SK-N-SH (cell line): Measurements from ENCODE around the gene TMTC2. TPM values are rescaled to one million over a fixed set of nuclear protein-coding genes. Genes with fewer than 3 reads are reported as not detected.

ENCODE experiments used
- CTCF ChIA-PET: fragments of 300-600, 350-600 bp; formaldehyde crosslinking; extraction: SDS; loops from one replicate; lab custom pipeline; 2021; lab: Yijun Ruan, JAX
- POLR2A ChIA-PET: fragments of 350-600 bp; sonication (Branson Sonifier 250); formaldehyde crosslinking; extraction: SDS; loops from one replicate; lab custom pipeline; 2020; ENCODE audit warnings: antibody characterized with exemption, inconsistent platforms; lab: Yijun Ruan, JAX
- DNase-seq: peaks from one replicate; pipeline ENCODE4 v3.0.0; 2012
- H2AFZ ChIP-seq: fragments of 200-600 bp; sonication (generic); 2 replicates; pipeline ENCODE4 v1.8.1; 2016; ENCODE audit warnings: antibody characterized with exemption, mild to moderate bottlenecking, low read depth
- H3F3A ChIP-seq: fragments of 200-600 bp; sonication (generic); replicated peaks from 2 replicates; pipeline ENCODE3; 2016; ENCODE audit warnings: antibody characterized with exemption, mild to moderate bottlenecking; ENCODE audit not compliant: insufficient read depth
- H3K27ac ChIP-seq, 2 experiments: fragments of 200-500 bp in 1 of 2; fragments of 200-600 bp in 1 of 2; sonication (Bioruptor generic) in 1 of 2; sonication (generic), shearing (Covaris generic) in 1 of 2; 2 replicates each; pipeline versions ENCODE4 v1.5.1 to v1.6.1; 2014 to 2016; ENCODE audit warnings: low read depth in 2 of 2, inconsistent platforms in 1 of 2, low read length in 1 of 2, mild to moderate bottlenecking in 1 of 2, mixed read lengths in 1 of 2
- H3K27me3 ChIP-seq: fragments of 200-600 bp; sonication (generic), shearing (Covaris generic); 2 replicates; pipeline ENCODE4 v1.6.1; 2016; ENCODE audit warnings: mixed run types; ENCODE audit not compliant: insufficient read depth
- H3K36me3 ChIP-seq, 2 experiments: fragments of 200-500 bp in 1 of 2; fragments of 200-600 bp in 1 of 2; sonication (Bioruptor generic) in 1 of 2; sonication (generic) in 1 of 2; replicated peaks in 1 of 2; 2 replicates each; pipeline versions ENCODE3 to v1.5.1; 2014 to 2016; ENCODE audit warnings: low read length in 1 of 2, mild to moderate bottlenecking in 1 of 2; ENCODE audit not compliant: insufficient read depth in 2 of 2, control insufficient read depth in 1 of 2
- H3K4me1 ChIP-seq, 2 experiments: fragments of 200-500 bp in 1 of 2; fragments of 200-600 bp in 1 of 2; sonication (Bioruptor generic) in 1 of 2; sonication (generic), shearing (Covaris generic) in 1 of 2; 2 replicates each; pipeline versions ENCODE4 v1.5.1 to v1.6.1; 2014 to 2016; ENCODE audit warnings: low read depth in 1 of 2, low read length in 1 of 2, mixed run types in 1 of 2; ENCODE audit not compliant: insufficient read depth in 2 of 2, control insufficient read depth in 1 of 2
- H3K4me2 ChIP-seq: fragments of 200-600 bp; sonication (generic), shearing (Covaris generic); 2 replicates; pipeline ENCODE4 v1.6.1; 2017; ENCODE audit warnings: mixed run types
- H3K4me3 ChIP-seq, 2 experiments: fragments of 200-500 bp in 1 of 2; fragments of 200-600 bp in 1 of 2; sonication (Bioruptor generic) in 1 of 2; sonication (generic), shearing (Covaris generic) in 1 of 2; 2 replicates each; pipeline versions ENCODE4 v1.5.1 to v1.8.1; 2014 to 2016; ENCODE audit warnings: low read depth in 2 of 2, inconsistent platforms in 1 of 2, low read length in 1 of 2, mild to moderate bottlenecking in 1 of 2, mixed read lengths in 1 of 2, moderate library complexity in 1 of 2
- H3K79me2 ChIP-seq: fragments of 200-600 bp; sonication (generic); 2 replicates; pipeline ENCODE4 v1.8.1; 2017; ENCODE audit warnings: mild to moderate bottlenecking; ENCODE audit not compliant: insufficient read depth
- H3K9ac ChIP-seq: fragments of 200-600 bp; sonication (generic); 2 replicates; pipeline ENCODE4 v1.6.1; 2017; ENCODE audit warnings: mixed run types
- H3K9me2 ChIP-seq: fragments of 200-600 bp; sonication (generic); 2 replicates; pipeline ENCODE4 v1.6.1; 2017; ENCODE audit warnings: mixed run types
- H3K9me3 ChIP-seq: fragments of 200-600 bp; sonication (generic); 2 replicates; pipeline ENCODE4 v1.6.1; 2017; ENCODE audit warnings: mixed run types, mild to moderate bottlenecking, moderate library complexity
- H4K20me1 ChIP-seq: fragments of 200-600 bp; sonication (generic); 2 replicates; pipeline ENCODE4 v1.6.1; 2017; ENCODE audit warnings: mild to moderate bottlenecking, mixed run types; ENCODE audit not compliant: insufficient read depth
- CHD2 ChIP-seq: fragments of 150-350 bp; IDR thresholded peaks from 2 replicates; pipeline ENCODE4 v1.6.1; 2018; ENCODE audit warnings: low read length; ENCODE audit not compliant: partially characterized antibody
- CTCF ChIP-seq: fragments of 200-600 bp; sonication (generic); IDR thresholded peaks from 2 replicates; pipeline ENCODE4 v1.6.1; 2017; ENCODE audit warnings: antibody characterized with exemption, mild to moderate bottlenecking, moderate library complexity
- EP300 ChIP-seq, 2 experiments: IDR thresholded peaks; 2 replicates each; pipeline versions ENCODE4 v1.4.0 to v1.6.1; 2012; ENCODE audit warnings: borderline replicate concordance in 1 of 2, low read depth in 1 of 2, low read length in 1 of 2
- FOSL2 ChIP-seq: IDR thresholded peaks from 2 replicates; pipeline ENCODE4 v1.4.0; 2012; ENCODE audit warnings: low read depth, mild to moderate bottlenecking, moderate library complexity, borderline replicate concordance
- FOXM1 ChIP-seq: IDR thresholded peaks from 2 replicates; pipeline ENCODE4 v1.4.0; 2012; ENCODE audit warnings: low read depth, mild to moderate bottlenecking
- IRF3 ChIP-seq: fragments of 150-350 bp; IDR thresholded peaks from 2 replicates; pipeline ENCODE4 v1.6.1; 2016; ENCODE audit warnings: mild to moderate bottlenecking, low read depth, low read length
- JUND ChIP-seq: IDR thresholded peaks from 2 replicates; pipeline ENCODE4 v1.4.0; 2012
- MAX ChIP-seq: IDR thresholded peaks from 2 replicates; pipeline ENCODE4 v1.4.0; 2012; ENCODE audit warnings: low read depth
- POLR2AphosphoS5 ChIP-seq: IDR thresholded peaks from 2 replicates; pipeline ENCODE4 v1.6.1; 2012; ENCODE audit warnings: low read depth, low read length
- RXRA ChIP-seq: IDR thresholded peaks from 2 replicates; pipeline ENCODE4 v1.4.0; 2012; ENCODE audit warnings: low read depth, mild to moderate bottlenecking, borderline replicate concordance
- WGBS: methylation state at CpG from one replicate; pipeline ENCODE4 v1.1.6; 2017; ENCODE audit warnings: low lambda C conversion rate; 5-methylcytosine and 5-hydroxymethylcytosine counted together
- polyA plus RNA-seq, 3 experiments: library from polyadenylated mRNA; depleted of rRNA; stranded (reverse); fragments of >200 nt; gene quantifications; 2 replicates each; pipeline ENCODE4 v1.2.3, GENCODE V29; 2012

TMTC2 gene
- polyA plus RNA-seq, 1 of the 3 experiments (the other 2 are of a cell fraction): 4.1 TPM

- no peak for DNase-seq
- no peaks in the 10 kb centered on the region for H3K36me3 ChIP-seq
- CTCF ChIA-PET: no interaction called here
- no peak overlapping the region for H3K4me3 ChIP-seq
- no peaks in the 10 kb centered on the region for H3K9me2 ChIP-seq
- H3K9ac ChIP-seq: no peak overlapping the region
- H3K4me2 ChIP-seq: no peak overlapping the region
- no peak overlapping the region for H3K27ac ChIP-seq
- no peaks in the 10 kb centered on the region for H3K79me2 ChIP-seq
- 93% methylated on average over 3 of the region's 3 CpGs for WGBS
- POLR2A ChIA-PET: no interaction called here
- no peaks in the 10 kb centered on the region for H4K20me1 ChIP-seq
- H3K4me1 ChIP-seq: peaks cover 1 to 15% of the 10 kb centered on the region in 2 experiments; a peak in 2 of 4 replicates
- no peak overlapping the region for H2AFZ ChIP-seq
- no peaks in the 10 kb centered on the region for H3K27me3 ChIP-seq
- no peaks in the 10 kb centered on the region for H3F3A ChIP-seq
- no peaks in the 10 kb centered on the region for H3K9me3 ChIP-seq
- TF ChIP-seq POLR2AphosphoS5: no peak
- no peak for TF ChIP-seq RXRA
- no peak for TF ChIP-seq IRF3
- TF ChIP-seq EP300 (IDR thresholded peaks at IDR 0.05; ENCODE audit: borderline replicate concordance in 1 of 2, low read depth in 1 of 2, low read length in 1 of 2): no peak
These were observed 146.3 kb downstream of the TMTC2 start for GRCh38 chr12:82832981-82833380.

GRCh38 chr12:82833481-82833880 lies 146.8 kb downstream of the TMTC2 start:
- POLR2A ChIA-PET: no interaction called here
- H3K9me2 ChIP-seq: no peaks in the 10 kb centered on the region
- no peaks in the 10 kb centered on the region for H4K20me1 ChIP-seq
- TF ChIP-seq FOXM1 (no peak), RXRA (no peak), CTCF (no peak), CHD2 (no peak)
- no peak overlapping the region for H3K9ac ChIP-seq
- H3K79me2 ChIP-seq: no peaks in the 10 kb centered on the region
- H3F3A ChIP-seq: no peaks in the 10 kb centered on the region
- DNase-seq: no peak
- WGBS: 59% methylated on average over 1 of the region's 1 CpG
- no peaks in the 10 kb centered on the region for H3K27me3 ChIP-seq
- H3K36me3 ChIP-seq: no peaks in the 10 kb centered on the region
- CTCF ChIA-PET: no interaction called here
- H3K4me1 ChIP-seq: peaks cover 2 to 17% of the 10 kb centered on the region in 2 experiments; a peak in 3 of 4 replicates
- no peak overlapping the region for H3K4me3 ChIP-seq
- no peaks in the 10 kb centered on the region for H3K9me3 ChIP-seq
- no peak overlapping the region for H3K27ac ChIP-seq
- H3K4me2 ChIP-seq: no peak overlapping the region
- H2AFZ ChIP-seq: no peak overlapping the region

- no peak for DNase-seq
- Histone ChIP-seq H4K20me1 (no peaks in the 10 kb centered on the region), H3K4me1 (peaks cover 2 to 25% of the 10 kb centered on the region in 2 experiments; a peak in 3 of 4 replicates), H3K4me2 (0 out of 2 replicates have a peak overlapping the region, but pooled peaks have one; percentile 7), H3K27me3 (no peaks in the 10 kb centered on the region), H3K9ac (no peak overlapping the region), H3F3A (no peaks in the 10 kb centered on the region), H3K27ac (peak overlapping the region in 1 of 2 experiments; percentile 40; a peak in 2 of 4 replicates), H3K9me3 (no peaks in the 10 kb centered on the region), H3K4me3 (no peak overlapping the region), H3K9me2 (no peaks in the 10 kb centered on the region), H3K79me2 (no peaks in the 10 kb centered on the region), H2AFZ (no peak overlapping the region), H3K36me3 (no peaks in the 10 kb centered on the region)
- TF ChIP-seq EP300 (IDR thresholded peaks at IDR 0.05; ENCODE audit: borderline replicate concordance in 1 of 2, low read depth in 1 of 2, low read length in 1 of 2) (0 out of 4 replicates have a peak, but pooled peaks of 1 of the 2 experiments have one; percentile 11), MAX (no peak), POLR2AphosphoS5 (no peak), FOSL2 (peak; percentile 62; the same call in 1 of the 2 replicates), JUND (peak; percentile 53), CHD2 (no peak)
- ChIA-PET CTCF (no interaction called here), POLR2A (no interaction called here)
These were observed 148.5 kb downstream of the TMTC2 start for GRCh38 chr12:82835217-82835616.
